HG03432 (cell line): Measurements from ENCODE around the gene GYG2.
A peak's percentile ranks its signal among the peaks of the same experiment; 100 is the strongest.

ENCODE experiments used
- ATAC-seq: cut with Tn5 transposase; IDR thresholded peaks from one replicate; pipeline ENCODE4 v1.9.1; 2021; ENCODE audit warnings: mild to moderate bottlenecking, moderate library complexity; ENCODE audit not compliant: unreplicated experiment

Gene GYG2

GRCh38 chrX:2812161-2812907 is 16.4 kb upstream of the GYG2 start:
- peak; percentile 77 for ATAC-seq

DNA sequence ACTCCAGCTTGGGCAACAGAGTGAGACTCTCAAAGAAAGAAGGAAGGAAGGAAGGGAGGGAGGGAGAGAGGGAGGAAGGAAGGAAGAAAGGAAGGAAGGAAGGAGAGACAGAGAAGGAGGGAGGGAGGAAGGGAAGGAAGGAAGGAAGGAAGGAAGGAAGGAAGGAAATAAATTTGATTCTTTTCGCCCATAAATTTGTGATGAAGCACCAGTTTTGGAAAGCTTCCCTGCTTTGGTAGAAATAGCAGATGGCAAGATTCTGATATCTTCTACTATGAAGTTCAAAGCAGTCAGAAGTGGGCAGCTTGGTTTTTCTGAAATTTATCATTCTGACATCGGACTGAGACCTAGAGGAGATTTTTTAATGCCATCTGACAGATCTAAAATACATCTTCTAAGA is 11.7 kb upstream of the GYG2 start:
- ATAC-seq: no peak

DNA sequence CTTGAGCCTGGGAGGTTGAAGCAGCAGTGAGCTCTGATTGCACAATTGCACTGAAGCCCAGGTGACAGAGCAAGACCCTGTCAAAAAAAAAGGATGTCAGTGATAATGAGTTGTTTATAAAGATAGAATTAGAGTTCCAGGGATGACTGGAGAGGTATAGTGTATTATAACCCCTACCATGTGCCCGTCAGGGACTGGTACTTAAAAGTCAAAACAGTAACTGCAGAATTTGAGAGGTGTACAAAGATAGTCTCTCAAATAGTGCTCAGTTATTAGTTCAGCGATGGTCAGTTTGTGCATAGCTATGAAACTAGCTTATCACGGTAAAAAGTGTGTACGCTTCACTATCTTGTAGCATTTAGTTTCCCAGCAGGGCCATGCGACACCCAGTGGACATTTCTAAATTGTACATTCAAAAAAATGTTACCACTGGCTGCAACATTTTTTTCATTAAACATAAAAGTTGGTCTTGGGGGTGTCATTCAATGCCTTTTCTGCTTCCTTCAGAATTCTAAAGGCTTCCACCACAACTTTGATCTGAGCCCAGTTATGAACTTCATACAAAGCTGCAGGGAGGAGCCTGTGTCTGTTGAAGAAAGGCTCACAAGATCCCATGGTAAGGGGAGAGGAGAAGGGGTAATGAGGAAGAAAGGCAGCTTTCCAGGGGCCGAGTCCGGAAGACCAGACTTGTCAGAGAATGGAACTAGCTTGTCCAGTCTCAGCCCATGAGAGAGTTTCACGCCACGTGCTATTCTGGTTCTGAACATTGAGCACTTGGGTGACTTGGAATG is 9.2 kb upstream of the GYG2 start:
- no peak for ATAC-seq

DNA sequence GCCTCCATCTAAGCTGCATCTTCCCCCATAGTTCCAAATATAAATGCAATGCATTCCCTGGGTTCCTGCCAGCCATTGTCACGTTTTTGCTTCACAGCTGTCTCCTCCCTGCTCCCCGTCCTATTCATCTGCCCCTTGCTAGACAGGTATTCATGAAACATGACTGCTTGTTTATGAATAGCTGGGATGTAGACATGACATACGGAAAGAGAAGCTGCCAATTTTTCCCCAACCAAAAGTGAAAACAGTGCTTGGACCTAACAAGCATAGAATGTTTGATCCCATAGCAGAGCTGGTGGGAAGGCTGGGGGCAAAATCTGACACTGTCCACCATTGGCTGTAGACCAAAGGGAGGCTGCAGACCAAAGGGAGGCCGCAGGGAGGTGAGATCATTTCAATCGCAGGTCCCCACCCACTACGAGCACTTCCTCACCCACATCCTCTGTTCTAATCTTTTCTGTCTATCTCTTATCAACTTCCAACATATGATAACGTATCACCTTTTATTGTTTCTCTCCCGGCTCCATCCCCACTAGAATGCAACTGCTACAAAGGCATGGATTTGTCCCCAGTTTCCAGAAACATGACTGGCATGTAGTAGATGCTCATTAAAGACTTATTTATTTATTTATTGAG is 8.5 kb upstream of the GYG2 start:
- ATAC-seq: no peak

- no peak for ATAC-seq
These were observed 4.8 kb upstream of the GYG2 start for GRCh38 chrX:2823795-2824386.

- ATAC-seq: no peak
These were observed 3.8 kb upstream of the GYG2 start for GRCh38 chrX:2824886-2825285.

DNA sequence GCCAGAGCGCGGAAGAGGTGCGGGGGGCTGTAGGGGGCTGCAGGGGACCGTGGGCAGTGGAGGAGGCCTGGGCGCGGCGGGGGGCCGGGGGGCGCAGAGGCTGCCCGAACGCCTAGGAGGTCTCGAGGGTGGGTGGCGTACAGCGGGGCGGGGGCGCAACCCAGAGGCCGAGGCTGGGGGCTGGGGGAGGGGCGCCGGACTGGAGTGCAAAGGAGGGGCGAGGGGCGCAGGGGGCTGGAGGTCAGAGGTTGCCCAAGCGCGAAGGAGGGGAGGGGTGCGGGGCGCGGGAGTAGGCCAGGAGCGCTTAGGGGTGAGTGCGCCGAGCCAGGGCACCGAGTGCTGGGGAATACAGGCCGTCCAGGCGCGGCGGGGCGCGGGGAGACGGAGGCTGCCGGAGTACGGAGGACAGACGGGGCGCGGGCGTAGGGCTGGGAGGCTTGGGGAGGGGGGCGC is 255 bp downstream of the GYG2 start:
- ATAC-seq: no peak

GRCh38 chrX:2829469-2830246 is 928 bp downstream of the GYG2 start:
- ATAC-seq: no peak

DNA sequence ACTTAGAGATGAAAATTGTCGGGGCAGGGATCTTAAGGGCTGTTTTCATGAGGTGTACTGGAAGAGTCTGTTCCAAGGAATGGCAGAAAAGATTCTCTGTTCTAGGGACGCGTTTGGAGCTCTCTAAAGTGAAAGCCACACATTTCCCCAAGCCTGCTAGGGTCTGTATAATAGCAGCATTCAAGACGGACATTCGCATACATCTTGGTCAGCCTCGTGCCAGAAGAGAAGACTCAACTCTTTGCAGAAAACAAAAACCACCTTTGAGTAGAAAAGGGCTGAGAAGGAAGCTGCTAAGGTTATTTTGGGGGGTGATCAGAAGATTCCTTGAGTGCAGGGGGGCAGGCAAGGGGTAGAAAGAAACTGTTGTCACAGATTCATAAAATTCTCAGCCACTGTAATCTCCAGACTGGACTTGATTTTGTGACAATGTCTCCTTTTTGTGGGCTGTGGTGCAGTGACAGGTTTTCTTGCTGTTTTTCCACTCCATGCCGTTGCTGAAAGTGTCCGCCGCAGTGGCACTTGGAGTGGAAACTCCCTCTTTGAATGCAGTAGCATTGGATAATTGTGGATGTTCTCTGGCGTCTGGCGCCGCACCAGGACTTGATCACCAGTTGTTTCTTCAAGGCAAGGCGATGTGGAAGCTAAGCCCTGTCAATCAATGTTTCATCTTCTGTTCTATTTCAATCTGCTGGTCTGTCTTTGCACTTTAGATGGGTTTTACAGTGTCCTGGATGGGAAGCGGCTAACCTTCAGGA is 2.9 kb downstream of the GYG2 start:
- ATAC-seq: no peak

GRCh38 chrX:2837961-2838360 is 9.2 kb downstream of the GYG2 start:
- no peak for ATAC-seq

DNA sequence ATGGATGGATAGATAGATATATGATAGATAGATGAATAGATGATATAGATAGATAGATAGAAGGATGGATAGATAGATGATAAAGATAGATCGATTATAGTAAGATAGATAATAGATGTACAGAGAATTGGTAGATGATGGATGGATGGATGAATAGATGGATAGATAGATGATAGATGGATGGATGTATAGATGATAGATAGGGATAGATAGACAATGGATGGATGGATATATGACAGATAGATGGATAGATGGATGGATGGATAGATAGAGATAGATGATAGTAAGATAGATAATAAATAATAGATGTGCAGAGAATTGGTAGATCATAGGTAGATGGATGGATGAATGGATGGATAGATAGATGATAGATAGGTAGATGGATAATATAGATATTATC is 12.2 kb downstream of the GYG2 start:
- ATAC-seq: no peak

DNA sequence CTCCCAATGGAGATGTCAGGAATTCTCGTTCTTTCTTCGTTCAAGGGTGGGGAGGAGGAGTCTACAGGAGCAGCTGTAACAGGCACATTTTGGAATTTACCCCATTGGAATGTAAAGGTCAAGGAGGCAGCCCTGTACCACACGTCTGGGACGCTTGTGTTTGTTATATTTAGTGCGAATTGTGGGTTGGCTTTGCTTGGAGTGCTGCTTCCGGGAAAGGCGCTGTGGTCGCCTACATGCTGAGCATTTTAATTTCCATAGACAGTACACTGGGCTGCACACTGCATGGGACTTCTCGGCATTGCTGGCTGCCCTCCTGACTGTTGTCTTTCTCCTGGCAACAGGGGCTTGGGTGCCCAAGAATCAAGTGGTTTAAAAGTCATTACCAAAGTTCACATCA is 12.8 kb downstream of the GYG2 start:
- no peak for ATAC-seq

GRCh38 chrX:2846992-2847391 is 18.3 kb downstream of the GYG2 start:
- ATAC-seq: no peak

GRCh38 chrX:2848871-2849301 is 20.2 kb downstream of the GYG2 start:
- ATAC-seq: no peak

- ATAC-seq: no peak
These were observed 26.2 kb downstream of the GYG2 start for GRCh38 chrX:2854918-2855317.

DNA sequence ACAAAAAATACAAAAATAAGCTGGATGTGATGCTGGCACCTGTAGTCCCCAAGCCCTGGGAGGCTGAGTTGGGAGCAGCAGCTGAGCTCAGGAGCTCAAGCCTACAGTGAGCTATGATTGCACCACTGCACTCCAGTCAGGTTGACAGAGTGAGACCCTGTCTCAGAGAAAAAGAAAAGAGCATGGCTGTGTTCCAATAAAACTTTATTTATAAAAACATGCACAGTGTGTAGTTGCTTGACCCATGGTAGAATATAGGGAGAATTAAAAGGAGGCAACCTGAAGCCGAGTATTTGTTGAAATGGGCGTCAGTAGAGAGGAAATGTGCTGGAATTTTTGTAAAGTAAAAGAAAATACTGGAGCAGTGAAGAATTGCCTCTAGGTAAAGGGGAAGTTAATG is 27.0 kb downstream of the GYG2 start:
- no peak for ATAC-seq

DNA sequence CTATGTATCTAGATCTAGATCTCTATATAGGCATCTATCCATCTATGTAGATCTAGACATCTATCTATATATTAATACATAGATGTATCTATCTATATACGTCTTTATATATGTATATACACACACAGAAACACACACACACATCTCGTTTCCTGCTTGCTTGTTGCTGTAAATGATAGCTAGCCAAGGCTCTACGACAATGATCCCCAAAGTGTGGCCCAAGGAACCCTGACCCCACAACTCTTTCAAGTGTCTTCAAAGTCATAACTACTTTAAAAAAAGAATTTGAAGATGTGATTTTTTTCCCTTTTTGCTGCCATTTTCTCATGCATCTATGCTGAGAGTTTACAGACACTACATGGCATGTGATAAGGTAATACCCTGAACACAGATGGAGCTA is 28.8 kb downstream of the GYG2 start:
- ATAC-seq: no peak

DNA sequence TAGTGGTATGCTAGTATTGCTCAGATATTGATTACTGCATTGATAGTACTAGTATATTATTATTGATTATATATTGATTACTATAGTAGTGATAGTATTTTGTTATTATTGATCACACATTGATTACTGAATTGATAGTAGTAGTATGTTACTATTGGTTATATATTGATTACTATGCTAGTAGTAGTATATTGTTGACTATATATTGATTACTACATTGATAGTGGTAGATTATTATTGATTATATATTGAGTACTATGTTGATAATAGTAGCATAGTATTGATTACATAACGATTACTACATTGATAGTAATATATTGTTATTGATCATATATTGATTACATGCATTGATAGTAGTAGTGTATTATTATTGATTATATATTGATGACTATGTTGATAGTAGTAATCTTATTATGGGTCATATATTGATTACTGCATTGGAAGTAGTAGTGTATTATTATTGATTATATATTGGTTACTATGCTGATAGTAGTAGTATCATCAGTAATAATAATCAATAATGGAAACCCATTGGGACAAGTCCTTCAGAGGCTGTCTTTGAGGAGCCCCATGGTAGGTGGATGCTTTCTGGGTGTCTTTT is 30.6 kb downstream of the GYG2 start:
- no peak for ATAC-seq

DNA sequence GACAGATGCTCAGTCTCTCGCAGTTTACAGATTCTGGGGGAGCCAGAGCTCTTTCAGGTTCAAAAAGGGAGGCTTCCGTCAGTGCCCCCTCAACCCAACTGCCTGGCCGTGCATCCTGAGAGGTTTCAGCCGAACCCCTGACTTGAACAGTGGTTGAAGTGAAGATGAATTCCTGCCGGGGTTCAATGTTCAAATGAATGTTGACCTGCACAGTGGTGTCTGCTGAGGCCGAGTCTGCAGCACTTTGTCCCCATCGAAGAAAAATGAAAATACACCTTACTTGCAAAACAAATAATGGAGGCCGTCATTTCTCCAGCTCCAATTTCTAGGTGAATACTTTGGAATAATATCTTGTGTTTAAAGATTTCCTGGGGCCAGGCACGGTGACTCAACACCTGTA is 33.7 kb downstream of the GYG2 start:
- no peak for ATAC-seq

DNA sequence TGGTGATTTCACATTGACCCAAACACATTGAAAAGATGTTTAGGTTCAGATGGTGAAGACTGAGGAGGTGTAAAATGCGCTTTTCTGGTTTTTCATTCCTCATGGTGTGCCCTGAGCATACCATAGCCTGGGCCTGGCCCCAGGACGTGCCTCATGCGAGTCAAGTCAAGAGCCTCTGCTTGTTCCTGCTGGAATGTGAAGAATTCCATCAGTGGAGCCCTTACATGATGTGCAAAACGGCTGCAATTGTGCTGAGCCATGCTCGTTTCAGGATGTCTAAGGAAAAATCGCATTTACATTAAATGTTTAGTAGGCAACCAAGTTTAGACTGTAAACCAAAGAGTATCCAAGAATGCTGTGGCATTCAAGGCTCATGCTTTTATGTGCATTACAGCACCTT is 34.9 kb downstream of the GYG2 start:
- ATAC-seq: no peak
